Endothelial cell of umbilical vein (primary cell): Measurements from ENCODE around the gene GABPA.

ENCODE experiments used
- CTCF ChIP-seq, 2 donors: IDR thresholded peaks; 1 replicate in 1 of 2; 2 replicates in 1 of 2; pipeline ENCODE4 v1.5.1; 2011; ENCODE audit warnings: low read length in 2 of 2, mild to moderate bottlenecking in 2 of 2, moderate library complexity in 2 of 2, control low read depth in 1 of 2, inconsistent platforms in 1 of 2, low read depth in 1 of 2; ENCODE audit not compliant: insufficient read depth in 1 of 2; ENCODE audit errors: extremely low read depth in 1 of 2
- EZH2 ChIP-seq: IDR thresholded peaks from 2 replicates; pipeline ENCODE4 v1.6.1; 2012; ENCODE audit warnings: borderline replicate concordance, low read depth, mild to moderate bottlenecking, moderate library complexity, low read length, inconsistent platforms; ENCODE audit not compliant: severe bottlenecking
- FOS ChIP-seq: IDR thresholded peaks from 2 replicates; pipeline ENCODE4 v1.6.1; 2011; ENCODE audit warnings: mild to moderate bottlenecking, low read length, moderate library complexity, borderline replicate concordance; ENCODE audit not compliant: insufficient read depth
- MAX ChIP-seq: IDR thresholded peaks from 2 replicates; pipeline ENCODE4 v1.6.1; 2011; ENCODE audit not compliant: insufficient read depth, insufficient read length
- POLR2A ChIP-seq: IDR thresholded peaks from 2 replicates; pipeline ENCODE4 v1.6.1; 2012; ENCODE audit warnings: low read depth, mild to moderate bottlenecking, control low read depth, low read length

GRCh38 chr21:25691976-25692375, 42.8 kb upstream of the GABPA start:
- TF ChIP-seq CTCF (IDR thresholded peaks at IDR 0.05; ENCODE audit: extremely low read depth in 1 of 2, insufficient read depth in 1 of 2, low read depth in 1 of 2, low read length in 2 of 2) (no peak), EZH2 (no peak), POLR2A (no peak), FOS (no peak), MAX (no peak)
